ENCODE results near the gene SPOPL.
"Not testable (repeated sequence)": the region's sequence is repeated elsewhere in the genome, so short reads cannot be mapped to it uniquely, and the experiment has no call there.

SPOPL gene

GRCh38 chr2:138531913-138532312 lies 30.3 kb downstream of the SPOPL start:
- DNase-seq: no peak

- DNase-seq: no peak
These were observed 33.2 kb downstream of the SPOPL start for GRCh38 chr2:138534791-138535190.

GRCh38 chr2:138536302-138536701 lies 34.7 kb downstream of the SPOPL start:
- DNase-seq: no peak

- DNase-seq: no peak
These were observed 35.2 kb downstream of the SPOPL start for GRCh38 chr2:138536740-138537139.

GRCh38 chr2:138537170-138537915 lies 35.8 kb downstream of the SPOPL start:
- DNase-seq: no peak

GRCh38 chr2:138544206-138544605 lies 42.6 kb downstream of the SPOPL start:
- DNase-seq: not testable (repeated sequence)

GRCh38 chr2:138548796-138549195 lies 47.2 kb downstream of the SPOPL start:
- DNase-seq: no peak

- DNase-seq: no peak
These were observed 48.6 kb downstream of the SPOPL start for GRCh38 chr2:138550172-138550571.

GRCh38 chr2:138550670-138551287 lies 49.2 kb downstream of the SPOPL start:
- DNase-seq: no peak

- DNase-seq: no peak
These were observed 52.6 kb downstream of the SPOPL start for GRCh38 chr2:138554123-138554522.

- DNase-seq: no peak
These were observed 58.1 kb downstream of the SPOPL start for GRCh38 chr2:138559641-138560040.

- DNase-seq: no peak
These were observed 63.1 kb downstream of the SPOPL start for GRCh38 chr2:138564586-138565229.

GRCh38 chr2:138565230-138565598 lies 63.6 kb downstream of the SPOPL start:
- no peak for DNase-seq

GRCh38 chr2:138572318-138572717 lies 70.7 kb downstream of the SPOPL start:
- peak; percentile 23 for DNase-seq

- DNase-seq: no peak
These were observed 75.5 kb downstream of the SPOPL start for GRCh38 chr2:138577066-138577465.

- DNase-seq: no peak
These were observed 78.0 kb downstream of the SPOPL start for GRCh38 chr2:138579556-138579955.

GRCh38 chr2:138581909-138582308 lies 80.3 kb downstream of the SPOPL start:
- no peak for DNase-seq

- DNase-seq: no peak
These were observed 88.1 kb downstream of the SPOPL start for GRCh38 chr2:138589663-138590062.

- no peak for DNase-seq
These were observed 94.8 kb downstream of the SPOPL start for GRCh38 chr2:138596403-138596802.

- DNase-seq: no peak
These were observed 99.3 kb downstream of the SPOPL start for GRCh38 chr2:138600732-138601457.

GRCh38 chr2:138601458-138602165 lies 100.0 kb downstream of the SPOPL start:
- no peak for DNase-seq

- DNase-seq: peak; percentile 19
These were observed 100.5 kb downstream of the SPOPL start for GRCh38 chr2:138602166-138602460.

- no peak for DNase-seq
These were observed 106.2 kb downstream of the SPOPL start for GRCh38 chr2:138607746-138608145.

Measured in NCI-H1092 treated with DMSO at 0.1 percent for 48 hours (cell line).